HEK293T (cell line): ENCODE measurements around the gene CKB.

ENCODE experiments used
- CTCF ChIA-PET: fragments of 350-600 bp; formaldehyde crosslinking; extraction: SDS; loops from one replicate; lab custom pipeline; 2021; ENCODE audit warnings: antibody characterized with exemption, inconsistent platforms; lab: Yijun Ruan, JAX
- POLR2A ChIA-PET: fragments of 350-600 bp; formaldehyde crosslinking; extraction: SDS; loops from one replicate; lab custom pipeline; 2020; ENCODE audit warnings: antibody characterized with exemption, inconsistent platforms; lab: Yijun Ruan, JAX
- DNase-seq: peaks from one replicate; pipeline ENCODE4 v3.0.0; 2012; ENCODE audit warnings: mixed read lengths; ENCODE audit errors: extremely low spot score
- ARNT ChIP-seq: fragments of 450-650 bp; IDR thresholded peaks from 2 replicates; pipeline ENCODE4 v1.6.1; 2017; ENCODE audit warnings: mild to moderate bottlenecking
- BHLHE40 ChIP-seq: fragments of 450-650 bp; IDR thresholded peaks from 2 replicates; pipeline ENCODE4 v1.6.1; 2016; ENCODE audit warnings: mild to moderate bottlenecking, moderate library complexity, borderline replicate concordance
- CTBP1 ChIP-seq: fragments of 450-650 bp; IDR thresholded peaks from 2 replicates; pipeline ENCODE4 v1.6.1; 2016; ENCODE audit warnings: borderline replicate concordance
- ELF4 ChIP-seq: fragments of 450-650 bp; IDR thresholded peaks from 2 replicates; pipeline ENCODE4 v1.6.1; 2017; ENCODE audit warnings: antibody characterized with exemption
- FOXA1 ChIP-seq: fragments of 450-650 bp; IDR thresholded peaks from 2 replicates; pipeline ENCODE4 v1.6.1; 2016; ENCODE audit warnings: mild to moderate bottlenecking
- FOXK2 ChIP-seq: fragments of 450-650 bp; IDR thresholded peaks from 2 replicates; pipeline ENCODE4 v1.6.1; 2016; ENCODE audit warnings: mild to moderate bottlenecking
- FOXM1 ChIP-seq: fragments of 450-650 bp; IDR thresholded peaks from 2 replicates; pipeline ENCODE4 v1.6.1; 2017; ENCODE audit warnings: mild to moderate bottlenecking, borderline replicate concordance
- HDGF ChIP-seq: fragments of 450-650 bp; IDR thresholded peaks from 2 replicates; pipeline ENCODE4 v1.6.1; 2017; ENCODE audit warnings: antibody characterized with exemption, borderline replicate concordance
- L3MBTL2 ChIP-seq: fragments of 450-650 bp; conservative IDR thresholded peaks from 2 replicates; pipeline ENCODE4 v1.6.1; 2016; ENCODE audit warnings: mild to moderate bottlenecking
- LEF1 ChIP-seq: fragments of 450-650 bp; IDR thresholded peaks from 2 replicates; pipeline ENCODE4 v1.6.1; 2017; ENCODE audit warnings: mild to moderate bottlenecking, borderline replicate concordance
- NFRKB ChIP-seq: fragments of 450-650 bp; IDR thresholded peaks from 2 replicates; pipeline ENCODE4 v1.6.1; 2016; ENCODE audit warnings: mild to moderate bottlenecking, moderate library complexity
- PKNOX1 ChIP-seq: fragments of 450-650 bp; IDR thresholded peaks from 2 replicates; pipeline ENCODE4 v1.6.1; 2016
- SP1 ChIP-seq: fragments of 450-650 bp; IDR thresholded peaks from 2 replicates; pipeline ENCODE4 v1.6.1; 2017
- SUZ12 ChIP-seq: fragments of 450-650 bp; IDR thresholded peaks from 2 replicates; pipeline ENCODE4 v1.6.1; 2016; ENCODE audit warnings: mild to moderate bottlenecking
- TARDBP ChIP-seq: fragments of 450-650 bp; IDR thresholded peaks from 2 replicates; pipeline ENCODE4 v1.6.1; 2016
- ZNF384 ChIP-seq: fragments of 450-650 bp; IDR thresholded peaks from 2 replicates; pipeline ENCODE4 v1.6.1; 2016

CKB gene

GRCh38 chr14:103502877-103503276 lies 19.8 kb downstream of the CKB start:
- no peak for DNase-seq
- ChIA-PET POLR2A (no interaction called here), CTCF (interaction anchor here (0.6 kb wide), 1 partner anchor 112 kb away, joined by 3 read pairs; no protein-coding TSS in a partner anchor)
- TF ChIP-seq LEF1 (no peak), ZNF384 (no peak), PKNOX1 (no peak), SUZ12 (no peak), HDGF (no peak), TARDBP (no peak), ELF4 (no peak), L3MBTL2 (no peak), NFRKB (no peak)

DNA sequence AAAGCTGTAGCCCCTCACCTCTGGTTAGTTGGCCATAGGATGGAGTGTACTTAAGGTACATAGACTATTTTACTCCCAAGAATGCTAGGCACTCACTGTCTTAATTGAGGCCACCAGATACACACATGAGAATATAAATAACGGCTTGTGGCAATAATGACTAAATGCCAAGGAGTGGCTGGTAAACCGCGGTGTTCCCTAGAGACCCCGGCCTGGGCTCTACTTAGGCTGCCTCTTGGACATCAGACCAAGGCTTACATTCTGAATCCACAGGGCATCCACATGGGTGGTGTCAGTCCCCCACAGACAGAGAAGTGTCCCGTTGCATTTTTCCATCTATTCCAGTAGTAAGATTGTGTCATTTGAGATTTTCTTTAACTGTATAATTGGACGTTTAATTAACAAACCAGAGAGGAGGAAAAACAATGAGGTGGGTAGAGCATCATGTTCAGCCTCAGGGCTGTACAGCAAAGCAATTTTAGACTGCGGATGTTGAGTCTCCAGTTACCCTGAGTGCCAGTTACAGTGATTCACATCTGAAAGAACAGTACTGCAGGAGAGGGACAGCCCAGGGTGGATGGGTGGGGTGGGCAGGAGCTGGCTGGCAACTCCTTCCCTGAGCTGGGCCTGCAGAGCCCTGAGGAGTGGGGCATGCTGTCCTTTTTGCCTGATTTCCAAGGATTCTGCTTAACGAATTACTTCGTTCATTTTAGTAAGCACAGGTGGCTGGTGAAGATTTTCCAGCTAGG lies 20.5 kb downstream of the CKB start:
- no peak for TF ChIP-seq HDGF
- TF ChIP-seq FOXK2, result no peak
- TF ChIP-seq LEF1, result no peak
- no peak for TF ChIP-seq SP1
- TF ChIP-seq ELF4, result no peak
- TF ChIP-seq TARDBP, result no peak
- TF ChIP-seq NFRKB, result no peak
- ChIA-PET CTCF (no interaction called here), POLR2A (interaction anchor here (1.4 kb wide), 1 partner anchor 9 kb away, joined by 3 read pairs; no protein-coding TSS in a partner anchor)
- DNase-seq, result no peak

DNA sequence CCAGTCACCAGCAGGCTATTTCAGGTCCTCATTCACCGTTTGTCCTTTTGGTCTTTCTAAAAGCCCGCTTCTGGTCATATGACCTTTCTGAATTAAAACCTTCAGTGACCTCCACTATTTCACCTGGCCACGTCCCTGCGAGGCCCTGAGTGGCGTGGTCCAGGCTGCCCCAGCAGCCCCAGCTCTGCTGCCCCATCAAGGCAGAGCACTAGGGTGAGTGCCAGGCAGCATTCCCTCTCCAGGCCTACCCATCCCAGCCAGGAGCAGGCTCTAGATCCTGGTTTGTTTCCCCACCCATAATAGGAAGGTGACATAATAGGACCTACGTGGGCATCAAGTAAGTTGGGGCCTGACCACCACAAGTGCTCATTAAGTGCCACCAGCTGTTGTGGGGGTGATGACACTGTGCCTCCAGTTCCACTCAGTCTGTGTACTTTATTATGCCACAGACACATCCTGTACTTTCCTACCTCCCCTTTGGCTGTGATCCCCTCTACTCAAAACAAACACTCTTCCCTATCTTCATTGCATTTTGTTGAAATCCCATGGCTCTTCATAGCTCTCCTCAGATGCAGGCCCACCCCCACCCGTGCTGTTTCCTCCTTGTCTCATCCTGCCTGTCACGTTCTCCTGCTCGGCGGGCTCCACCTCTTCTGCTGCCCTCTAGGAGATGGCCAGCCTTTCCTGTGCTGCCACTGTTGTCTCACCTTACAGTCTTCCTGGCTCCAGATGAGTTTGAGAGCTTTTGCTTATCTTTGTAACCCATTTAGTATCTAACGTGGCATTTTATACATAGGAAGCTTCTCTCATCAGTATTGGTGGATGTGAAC lies 21.4 kb downstream of the CKB start:
- no peak for DNase-seq
- ChIA-PET POLR2A (interaction anchor here (1.4 kb wide), 1 partner anchor 10 kb away, joined by 3 read pairs; no protein-coding TSS in a partner anchor), CTCF (no interaction called here)
- TF ChIP-seq FOXA1 (no peak), CTBP1 (no peak), ZNF384 (no peak), TARDBP (no peak), ARNT (no peak), PKNOX1 (no peak), ELF4 (no peak), FOXM1 (no peak), SUZ12 (no peak), SP1 (no peak), BHLHE40 (no peak), HDGF (no peak), NFRKB (no peak), FOXK2 (no peak)

- ChIA-PET CTCF (interaction anchor here (0.5 to 1.3 kb wide), 8 partner anchors 10 to 1238 kb away, joined by 3 to 5 read pairs (median 4); no protein-coding TSS in a partner anchor), POLR2A (no interaction called here)
- peak; percentile 85 for DNase-seq
- TF ChIP-seq CTBP1 (no peak), NFRKB (no peak), HDGF (no peak), FOXM1 (no peak), SUZ12 (no peak), ELF4 (no peak), ZNF384 (no peak), SP1 (no peak), FOXA1 (no peak)
These were observed 22.3 kb downstream of the CKB start for GRCh38 chr14:103500148-103500990.

GRCh38 chr14:103499709-103500108 lies 22.9 kb downstream of the CKB start:
- TF ChIP-seq L3MBTL2, result no peak
- no peak for TF ChIP-seq FOXM1
- TF ChIP-seq ZNF384, result no peak
- no peak for TF ChIP-seq TARDBP
- TF ChIP-seq BHLHE40, result no peak
- TF ChIP-seq FOXK2, result no peak
- no peak for TF ChIP-seq NFRKB
- no peak for TF ChIP-seq HDGF
- no peak for TF ChIP-seq ELF4
- TF ChIP-seq ARNT, result no peak
- TF ChIP-seq FOXA1, result no peak
- TF ChIP-seq PKNOX1, result no peak
- TF ChIP-seq SUZ12, result no peak
- no peak for TF ChIP-seq LEF1
- no peak for TF ChIP-seq SP1
- TF ChIP-seq CTBP1, result no peak
- CTCF ChIA-PET, result interaction anchor here (1.0 to 1.3 kb wide), 6 partner anchors 10 to 48 kb away, joined by 3 to 5 read pairs (median 4); no protein-coding TSS in a partner anchor
- POLR2A ChIA-PET, result no interaction called here
- DNase-seq, result no peak
